Ishikawa (cell line): ENCODE data around the gene ZNF341.

ENCODE experiments used
- CEBPB ChIP-seq: IDR thresholded peaks from 2 replicates; pipeline ENCODE4 v1.6.1; 2012
- CREB1 ChIP-seq: IDR thresholded peaks from 2 replicates; pipeline ENCODE4 v1.6.1; 2012; ENCODE audit warnings: low read depth
- EGR1 ChIP-seq: IDR thresholded peaks from 2 replicates; pipeline ENCODE4 v1.6.1; 2012
- EP300 ChIP-seq: IDR thresholded peaks from 2 replicates; pipeline ENCODE4 v1.6.1; 2012; ENCODE audit warnings: borderline replicate concordance
- NFIC ChIP-seq: IDR thresholded peaks from 2 replicates; pipeline ENCODE4 v1.6.1; 2012
- RAD21 ChIP-seq: IDR thresholded peaks from 2 replicates; pipeline ENCODE4 v1.6.1; 2012; ENCODE audit warnings: low read depth
- REST ChIP-seq: IDR thresholded peaks from 2 replicates; pipeline ENCODE4 v1.6.1; 2012; ENCODE audit warnings: low read depth, mild to moderate bottlenecking
- TAF1 ChIP-seq: IDR thresholded peaks from 2 replicates; pipeline ENCODE4 v1.6.1; 2012; ENCODE audit warnings: low read depth, mild to moderate bottlenecking
- TCF12 ChIP-seq: IDR thresholded peaks from 2 replicates; pipeline ENCODE4 v1.6.1; 2012; ENCODE audit warnings: low read depth
- TEAD4 ChIP-seq: IDR thresholded peaks from 2 replicates; pipeline ENCODE4 v1.6.1; 2012
- USF1 ChIP-seq: IDR thresholded peaks from 2 replicates; pipeline ENCODE4 v1.6.1; 2012
- YY1 ChIP-seq: IDR thresholded peaks from 2 replicates; pipeline ENCODE4 v1.6.1; 2012; ENCODE audit warnings: low read depth
- ZBTB7A ChIP-seq: IDR thresholded peaks from 2 replicates; pipeline ENCODE4 v1.6.1; 2012; ENCODE audit warnings: low read depth
- TF ChIP-seq, protein P1 (sequence below): IDR thresholded peaks from 2 replicates; pipeline ENCODE4 v1.6.1; 2012

DNA sequence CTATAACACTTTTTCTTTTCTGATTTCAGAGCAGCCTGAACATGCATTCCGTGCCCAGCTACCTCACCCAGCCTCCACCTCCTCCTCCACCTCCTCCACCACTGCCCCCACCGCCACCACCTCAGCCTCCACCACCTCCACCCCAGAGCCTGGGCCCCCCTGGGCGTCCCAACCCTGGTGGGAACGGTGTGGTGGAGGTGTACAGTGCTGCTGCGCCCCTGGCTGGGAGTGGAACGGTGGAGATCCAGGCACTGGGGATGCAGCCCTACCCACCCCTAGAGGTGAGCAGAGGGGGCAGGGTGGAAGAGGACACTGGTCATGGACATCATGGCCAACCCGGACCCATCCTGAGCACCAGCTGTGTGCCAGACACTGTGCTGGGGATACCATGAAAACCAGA, 21.3 kb downstream of the ZNF341 start:
- TF ChIP-seq RAD21 (no peak), EP300 (no peak), USF1 (no peak), TEAD4 (no peak), CEBPB (no peak), REST (no peak), TCF12 (no peak), TAF1 (no peak), YY1 (no peak), CREB1 (no peak), EGR1 (no peak), NFIC (no peak), ZBTB7A (no peak)
- TF ChIP-seq, protein P1, sequence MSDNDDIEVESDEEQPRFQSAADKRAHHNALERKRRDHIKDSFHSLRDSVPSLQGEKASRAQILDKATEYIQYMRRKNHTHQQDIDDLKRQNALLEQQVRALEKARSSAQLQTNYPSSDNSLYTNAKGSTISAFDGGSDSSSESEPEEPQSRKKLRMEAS = no peak
